ENCODE measurements around the gene ART4.

The ART4 gene

DNA sequence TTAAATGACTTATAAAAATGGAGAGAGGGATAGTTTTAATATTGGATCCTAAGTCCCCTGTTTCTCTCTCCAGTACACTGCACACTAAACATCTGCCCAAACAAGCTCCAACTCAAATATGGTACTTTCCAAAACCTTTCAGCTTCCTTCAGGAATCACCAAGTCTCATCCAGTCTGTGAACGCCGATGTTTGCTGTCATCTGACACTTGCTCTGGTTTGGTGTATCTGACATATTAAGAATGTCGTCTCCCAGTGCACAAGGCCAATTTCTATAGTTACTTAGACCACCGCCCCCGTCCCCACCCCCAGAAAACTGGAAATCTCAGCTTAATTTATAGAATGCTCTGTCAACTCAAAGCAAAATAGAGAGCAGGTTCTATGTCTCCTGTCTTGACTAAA lies 47.4 kb upstream of the ART4 start:
- POLR2A ChIA-PET: no interaction called here
- Histone ChIP-seq H3K27ac (ENCODE audit: extremely low read depth, low read depth, low read length) (no peak overlapping the region), H3K36me3 (ENCODE audit: control insufficient read depth in 2 of 2, insufficient read depth in 1 of 2, low read length in 2 of 2) (no peaks in the 10 kb centered on the region), H3K4me3 (ENCODE audit: low read depth, low read length) (no peak overlapping the region), H3K4me1 (ENCODE audit: control insufficient read depth, insufficient read depth, low read length) (no peaks in the 10 kb centered on the region), H3K9me3 (ENCODE audit: control insufficient read depth, insufficient read depth, low read depth, low read length) (no peaks in the 10 kb centered on the region)
- TF ChIP-seq ZFHX2 (tag by site-specific recombination; conservative IDR thresholded peaks at IDR 0.05) (no peak), ZNF621 (tag by site-specific recombination; IDR thresholded peaks at IDR 0.05) (no peak), ZNF610 (tag by site-specific recombination; IDR thresholded peaks at IDR 0.05; ENCODE audit: borderline replicate concordance) (no peak), ZBTB1 (tag by site-specific recombination; IDR thresholded peaks at IDR 0.05) (no peak), GLI2 (tag by site-specific recombination; IDR thresholded peaks at IDR 0.05; ENCODE audit: borderline replicate concordance, low read depth) (no peak), ZBTB26 (tag by site-specific recombination; optimal IDR thresholded peaks at IDR 0.05) (no peak), ZNF585B (tag by site-specific recombination; IDR thresholded peaks at IDR 0.05) (no peak), ZNF76 (tag by site-specific recombination; IDR thresholded peaks at IDR 0.05; ENCODE audit: borderline replicate concordance, low read depth) (no peak), ZNF561 (tag by site-specific recombination; IDR thresholded peaks at IDR 0.05; ENCODE audit: borderline replicate concordance) (no peak), ATF2 (tag by site-specific recombination; IDR thresholded peaks at IDR 0.05; ENCODE audit: low read depth) (no peak), ZNF843 (tag by site-specific recombination; IDR thresholded peaks at IDR 0.05) (no peak), ZNF248 (tag by site-specific recombination; IDR thresholded peaks at IDR 0.05) (no peak), ZNF394 (tag by site-specific recombination; IDR thresholded peaks at IDR 0.05; ENCODE audit: borderline replicate concordance) (no peak), ZNF324 (tag by site-specific recombination; IDR thresholded peaks at IDR 0.05) (no peak), KLF9 (tag by site-specific recombination; IDR thresholded peaks at IDR 0.05; ENCODE audit: low read depth) (no peak)
- TF ChIP-seq, protein P1, sequence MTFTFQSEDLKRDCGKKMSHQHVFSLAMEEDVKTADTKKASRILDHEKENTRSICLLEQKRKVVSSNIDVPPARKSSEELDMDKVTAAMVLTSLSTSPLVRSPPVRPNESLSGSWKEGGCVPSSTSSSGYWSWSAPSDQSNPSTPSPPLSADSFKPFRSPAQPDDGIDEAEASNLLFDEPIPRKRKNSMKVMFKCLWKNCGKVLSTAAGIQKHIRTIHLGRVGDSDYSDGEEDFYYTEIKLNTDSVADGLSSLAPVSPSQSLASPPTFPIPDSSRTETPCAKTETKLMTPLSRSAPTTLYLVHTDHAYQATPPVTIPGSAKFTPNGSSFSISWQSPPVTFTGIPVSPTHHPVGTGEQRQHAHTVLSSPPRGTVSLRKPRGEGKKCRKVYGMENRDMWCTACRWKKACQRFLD (tag by site-specific recombination; IDR thresholded peaks at IDR 0.05): no peak
- CTCF ChIA-PET: interaction anchor here (0.8 kb wide), 2 partner anchors 17 to 116 kb away, joined by 3 to 4 read pairs; no protein-coding TSS in a partner anchor

GRCh38 chr12:14886271-14886670 lies 42.9 kb upstream of the ART4 start:
- H3K4me1 ChIP-seq (ENCODE audit: control insufficient read depth, insufficient read depth, low read length): peaks cover 10% of the 10 kb centered on the region
- H3K4me3 ChIP-seq (ENCODE audit: low read depth, low read length): no peak overlapping the region
- no peaks in the 10 kb centered on the region for H3K9me3 ChIP-seq (ENCODE audit: control insufficient read depth, insufficient read depth, low read depth, low read length)
- ChIA-PET POLR2A (no interaction called here), CTCF (interaction anchor here (0.6 to 1.2 kb wide), 2 partner anchors 86 to 648 kb away, joined by 3 read pairs; partner anchors contain the start of gene PDE6H)
- H3K36me3 ChIP-seq (ENCODE audit: control insufficient read depth in 2 of 2, insufficient read depth in 1 of 2, low read length in 2 of 2): no peaks in the 10 kb centered on the region
- no peak overlapping the region for H3K27ac ChIP-seq (ENCODE audit: extremely low read depth, low read depth, low read length)
- TF ChIP-seq ZNF791 (tag by site-specific recombination; IDR thresholded peaks at IDR 0.05) (no peak), ZBTB48 (tag by site-specific recombination; IDR thresholded peaks at IDR 0.05) (peak; percentile 22; the same call in 1 of the 2 replicates)

DNA sequence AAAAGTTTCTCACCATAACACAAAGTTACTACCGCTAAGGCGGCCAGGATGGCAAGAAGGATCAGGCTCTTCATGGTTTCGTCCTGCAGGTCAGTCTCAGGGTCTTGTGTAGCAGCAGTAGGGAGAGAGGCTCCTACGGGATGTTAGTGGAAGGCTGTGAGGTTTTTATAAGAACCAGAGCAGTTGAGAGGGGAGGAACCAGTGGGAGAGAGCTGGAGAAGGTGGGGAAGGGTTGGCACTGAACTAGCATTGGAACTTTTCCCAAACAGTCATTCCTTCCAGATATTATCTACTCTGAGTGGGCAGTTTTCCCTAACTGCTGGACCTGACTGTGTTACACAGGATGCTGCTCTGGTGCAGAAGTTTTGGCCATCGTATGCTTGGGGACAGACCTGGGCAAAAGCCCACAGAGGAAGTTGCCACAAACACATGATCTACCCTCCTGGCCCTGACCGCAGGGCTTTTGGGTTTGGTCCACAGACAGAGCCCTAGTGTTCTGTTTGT lies 42.4 kb upstream of the ART4 start, which contains the start of gene MGP:
Gene MGP, minus strand, starts transcription at position 137 of the 504 bp plus-strand sequence. Its CDS starts 63 bp downstream, at position 74.
- H3K36me3 ChIP-seq (ENCODE audit: control insufficient read depth in 2 of 2, insufficient read depth in 1 of 2, low read length in 2 of 2): no peaks in the 10 kb centered on the region
- H3K9me3 ChIP-seq (ENCODE audit: control insufficient read depth, insufficient read depth, low read depth, low read length): no peaks in the 10 kb centered on the region
- H3K4me3 ChIP-seq (ENCODE audit: low read depth, low read length): no peak within 1 kb of the TSS
- CTCF ChIA-PET: no interaction called here
- no peak within 1 kb of the TSS for H3K27ac ChIP-seq (ENCODE audit: extremely low read depth, low read depth, low read length)
- peaks cover 10% of the 10 kb centered on the region for H3K4me1 ChIP-seq (ENCODE audit: control insufficient read depth, insufficient read depth, low read length)
- POLR2A ChIA-PET: no interaction called here
- TF ChIP-seq ZNF169 (tag by site-specific recombination; IDR thresholded peaks at IDR 0.05) (no peak), ZNF112 (tag by site-specific recombination; IDR thresholded peaks at IDR 0.05) (no peak), ZNF658 (tag by site-specific recombination; IDR thresholded peaks at IDR 0.05) (no peak), ZNF302 (tag by site-specific recombination; IDR thresholded peaks at IDR 0.05; ENCODE audit: low read depth) (no peak), ZBTB1 (tag by site-specific recombination; IDR thresholded peaks at IDR 0.05) (no peak), ZNF510 (tag by site-specific recombination; IDR thresholded peaks at IDR 0.05; ENCODE audit: insufficient replicate concordance) (no peak), REPIN1 (tag by site-specific recombination; IDR thresholded peaks at IDR 0.05; ENCODE audit: low read depth) (no peak), ZFP41 (tag by site-specific recombination; IDR thresholded peaks at IDR 0.05; ENCODE audit: borderline replicate concordance) (no peak), SCRT1 (tag by site-specific recombination; IDR thresholded peaks at IDR 0.05; ENCODE audit: borderline replicate concordance) (no peak), GFI1B (tag by site-specific recombination; IDR thresholded peaks at IDR 0.05) (no peak), CTCF (tag by site-specific recombination; IDR thresholded peaks at IDR 0.05) (no peak)
